ENCODE results near the gene ZBTB48.
"Not testable (repeated sequence)": the region's sequence is repeated elsewhere in the genome, so short reads cannot be mapped to it uniquely, and the experiment has no call there.

The ZBTB48 gene

DNA sequence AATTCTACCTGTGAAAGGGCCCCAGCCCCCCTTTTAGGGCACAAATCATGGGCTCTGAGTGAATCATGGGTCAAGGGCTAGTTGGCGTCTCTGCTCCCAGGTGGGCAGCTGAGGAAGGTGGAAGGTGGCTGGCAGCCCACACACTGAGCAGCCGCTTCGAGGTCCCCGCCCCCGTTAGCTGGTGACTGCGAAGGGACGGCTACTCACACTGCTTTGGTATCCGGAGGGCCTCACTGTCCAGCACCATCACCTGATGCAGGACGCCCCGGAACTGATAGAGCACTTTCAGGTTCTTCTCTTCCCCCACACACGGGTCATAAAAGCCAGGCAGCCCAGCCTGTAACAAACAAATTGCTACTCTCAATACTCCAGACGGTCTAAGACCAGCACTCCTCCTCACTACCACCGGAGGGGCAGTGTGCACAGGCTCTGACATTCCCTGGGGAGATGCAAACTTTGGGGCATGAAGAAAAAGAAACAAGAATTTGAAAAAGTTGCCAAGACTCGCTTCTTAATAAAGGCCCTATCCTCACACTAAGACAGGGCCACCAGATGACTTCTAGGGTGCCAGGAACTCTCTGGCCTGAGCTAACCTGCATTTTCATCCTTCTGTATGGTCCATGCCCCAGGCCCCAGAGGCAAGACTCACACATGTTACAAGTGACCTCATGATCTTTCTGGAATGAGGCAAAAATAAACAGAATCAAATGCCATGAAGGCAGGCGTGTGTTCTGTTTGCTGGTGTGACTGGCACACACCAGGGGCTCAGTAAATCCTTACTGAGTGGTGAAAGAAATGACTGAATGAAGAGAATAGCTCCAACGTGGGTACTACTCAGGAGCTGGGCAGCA lies 56.3 kb downstream of the ZBTB48 start:
- no peak for DNase-seq

DNA sequence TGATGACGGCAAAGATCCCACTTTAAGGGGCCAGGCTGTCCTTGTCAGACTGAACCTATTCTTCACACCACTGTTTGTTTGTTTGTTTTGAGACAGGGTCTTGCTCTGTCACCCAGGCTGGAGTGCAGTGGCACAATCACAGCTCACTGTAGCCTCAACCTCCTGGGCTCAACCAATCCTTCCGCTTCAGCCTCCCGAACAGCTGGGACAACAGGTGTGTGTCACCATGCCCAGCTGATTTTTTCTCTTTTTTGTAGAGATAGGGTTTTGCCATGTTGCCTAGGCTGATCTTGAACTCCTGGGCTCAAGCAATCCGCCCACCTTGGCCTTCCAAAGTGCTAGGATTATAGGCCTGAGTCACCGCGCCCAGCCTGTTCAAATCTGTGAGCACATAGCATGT lies 57.0 kb downstream of the ZBTB48 start:
- not testable (repeated sequence) for DNase-seq

DNA sequence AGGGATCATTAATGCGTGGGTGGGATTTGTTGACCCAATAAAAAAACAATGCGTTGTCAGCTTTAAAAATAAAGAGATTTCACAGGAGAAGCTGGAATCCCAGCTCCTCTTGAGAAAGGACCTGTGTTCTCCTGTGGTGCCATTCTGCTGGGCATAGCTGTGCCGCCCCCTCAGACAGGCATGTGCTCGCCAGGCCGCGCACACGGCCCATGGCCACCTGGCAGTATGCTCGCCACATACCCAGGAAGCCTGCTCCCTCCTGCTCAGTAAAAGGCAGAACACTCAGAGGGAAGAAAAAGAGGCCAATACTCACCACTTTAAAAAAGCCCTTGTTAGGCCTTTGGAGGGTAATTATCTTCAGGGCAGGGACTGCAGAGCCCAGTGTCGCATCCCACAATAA lies 58.0 kb downstream of the ZBTB48 start:
- no peak for DNase-seq

DNA sequence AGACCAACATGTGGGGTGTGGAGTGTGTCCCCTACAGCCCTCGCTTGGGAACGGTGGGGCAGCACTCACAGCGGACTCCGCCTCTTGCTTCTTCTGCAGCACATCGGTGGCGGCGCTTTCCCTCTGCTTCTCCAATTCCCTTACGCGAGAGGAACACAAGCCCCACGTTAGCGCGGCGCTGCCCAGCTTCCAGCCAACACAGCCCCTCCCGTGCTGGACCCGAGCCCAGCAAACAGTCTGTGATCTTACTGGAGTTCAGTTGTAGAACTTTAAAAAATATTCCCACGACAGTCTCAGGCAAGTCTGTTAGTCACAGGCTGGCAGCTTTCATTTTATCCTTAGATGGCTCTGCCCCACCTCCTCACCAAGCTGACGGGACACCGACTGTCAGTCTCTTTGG lies 58.4 kb downstream of the ZBTB48 start:
- DNase-seq: no peak

Data from NCI-H1694 (cell line).